Astrocyte (in vitro differentiated cells and primary cell): ENCODE data around the gene SORBS2. TPM values are rescaled to one million over a fixed set of nuclear protein-coding genes. Genes with fewer than 3 reads are reported as not detected.
A peak's percentile ranks its signal among the peaks of the same experiment; 100 is the strongest.

Experiments
- DNase-seq: peaks from one replicate; pipeline ENCODE4 v3.0.0-alpha.2; 2010; ENCODE audit warnings: low read depth
- FAIRE-seq: peaks from 2 replicates; lab custom pipeline; 2011; peaks lifted over from hg19 to GRCh38; lab: Jason Lieb, UNC
- H2AFZ ChIP-seq: 2 replicates; pipeline ENCODE4 v1.6.0; 2012; ENCODE audit warnings: low read depth, low read length, inconsistent platforms
- H3K27ac ChIP-seq: 2 replicates; pipeline ENCODE4 v1.5.1; 2011; ENCODE audit warnings: low read depth, low read length, inconsistent platforms
- H3K27me3 ChIP-seq: 2 replicates; pipeline ENCODE4 v1.6.0; 2011; ENCODE audit warnings: low read length, inconsistent platforms; ENCODE audit not compliant: insufficient read depth
- H3K36me3 ChIP-seq: 2 replicates; pipeline ENCODE4 v1.5.1; 2011; ENCODE audit warnings: low read length, inconsistent platforms; ENCODE audit not compliant: insufficient read depth
- H3K4me1 ChIP-seq: 2 replicates; pipeline ENCODE4 v1.5.1; 2011; ENCODE audit warnings: low read length, inconsistent platforms; ENCODE audit not compliant: insufficient read depth
- H3K4me2 ChIP-seq: 2 replicates; pipeline ENCODE4 v1.6.0; 2012; ENCODE audit warnings: low read length, inconsistent platforms
- H3K4me3 ChIP-seq: 2 replicates; pipeline ENCODE4 v1.5.1; 2011; ENCODE audit warnings: low read depth, mild to moderate bottlenecking, low read length, inconsistent platforms; ENCODE audit not compliant: insufficient read depth
- H3K79me2 ChIP-seq: 2 replicates; pipeline ENCODE4 v1.6.0; 2012; ENCODE audit warnings: mild to moderate bottlenecking, low read length, inconsistent platforms; ENCODE audit not compliant: insufficient read depth
- H3K9ac ChIP-seq: 2 replicates; pipeline ENCODE4 v1.6.0; 2012; ENCODE audit warnings: mild to moderate bottlenecking, low read length, inconsistent platforms
- H3K9me3 ChIP-seq: 2 replicates; pipeline ENCODE4 v1.5.1; 2012; ENCODE audit warnings: low read depth, mild to moderate bottlenecking, low read length, inconsistent platforms; ENCODE audit not compliant: insufficient read depth
- H4K20me1 ChIP-seq: 2 replicates; pipeline ENCODE4 v1.6.0; 2012; ENCODE audit warnings: low read length, inconsistent platforms; ENCODE audit not compliant: insufficient read depth
- H3K27ac Mint-ChIP-seq: one replicate; pipeline ENCODE4 v1.8.0; 2021; ENCODE audit warnings: mild to moderate bottlenecking, mixed read lengths; ENCODE audit not compliant: unreplicated experiment
- H3K27me3 Mint-ChIP-seq: one replicate; pipeline ENCODE4 v1.8.0; 2021; ENCODE audit warnings: low read depth, mixed read lengths; ENCODE audit not compliant: unreplicated experiment
- H3K36me3 Mint-ChIP-seq: one replicate; pipeline ENCODE4 v1.8.0; 2021; ENCODE audit warnings: low read depth, mixed read lengths; ENCODE audit not compliant: unreplicated experiment
- H3K4me1 Mint-ChIP-seq: one replicate; pipeline ENCODE4 v1.8.0; 2021; ENCODE audit warnings: low read depth, mixed read lengths; ENCODE audit not compliant: unreplicated experiment
- H3K4me3 Mint-ChIP-seq: one replicate; pipeline ENCODE4 v1.8.0; 2021; ENCODE audit warnings: mild to moderate bottlenecking, moderate library complexity, mixed read lengths; ENCODE audit not compliant: unreplicated experiment
- H3K9me3 Mint-ChIP-seq: one replicate; pipeline ENCODE4 v1.8.0; 2021; ENCODE audit warnings: mild to moderate bottlenecking, mixed read lengths; ENCODE audit not compliant: unreplicated experiment
- EZH2 ChIP-seq: IDR thresholded peaks from 2 replicates; pipeline ENCODE4 v1.6.1; 2012; ENCODE audit warnings: mild to moderate bottlenecking, low read length, inconsistent platforms; ENCODE audit not compliant: insufficient read depth
- total RNA-seq: library from RNA; stranded (reverse); gene quantifications from 2 replicates; pipeline ENCODE4 v1.2.1, GENCODE V29; 2021
- TF ChIP-seq, protein P1 (sequence below): IDR thresholded peaks from 2 replicates; pipeline ENCODE4 v1.5.1; 2011; ENCODE audit warnings: low read depth, mild to moderate bottlenecking, inconsistent platforms, low read length, moderate library complexity; ENCODE audit not compliant: insufficient read depth

The SORBS2 gene
- total RNA-seq, 1 donor from 2014 or later: 97.4 TPM

DNA sequence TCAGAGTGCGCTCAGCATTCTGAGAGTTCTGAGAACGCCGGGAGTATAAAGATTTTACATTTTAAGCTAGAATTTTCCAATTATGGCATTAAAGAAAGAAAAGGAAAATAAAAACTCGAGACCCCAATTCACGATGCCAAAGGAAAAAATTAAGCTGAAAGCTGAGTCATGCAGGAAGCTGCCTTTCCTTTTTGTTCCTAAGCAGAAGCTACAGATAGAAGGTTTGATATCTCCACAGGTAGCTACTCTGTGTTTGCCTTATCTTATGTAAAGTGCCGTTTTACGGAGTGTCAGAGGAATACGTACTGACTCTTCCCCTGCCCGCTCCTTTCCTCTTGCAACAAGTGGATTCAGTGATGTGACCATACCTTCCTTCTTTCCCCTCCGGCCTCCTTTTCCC lies 10.8 kb upstream of the SORBS2 start:
- Histone ChIP-seq H3K36me3 (no peaks in the 10 kb centered on the region), H3K79me2 (no peaks in the 10 kb centered on the region), H3K27ac (no peak overlapping the region), H3K9ac (no peak overlapping the region), H3K4me3 (no peak overlapping the region), H3K4me2 (no peak overlapping the region), H3K9me3 (no peaks in the 10 kb centered on the region), H4K20me1 (no peaks in the 10 kb centered on the region), H3K4me1 (no peaks in the 10 kb centered on the region), H2AFZ (no peak overlapping the region), H3K27me3 (no peaks in the 10 kb centered on the region)
- no peak overlapping the region for H3K4me3 Mint-ChIP-seq
- DNase-seq (no peak), FAIRE-seq (no peak)
- H3K9me3 Mint-ChIP-seq: no peaks in the 10 kb centered on the region
- H3K4me1 Mint-ChIP-seq: peaks cover 3% of the 10 kb centered on the region
- TF ChIP-seq, protein P1, sequence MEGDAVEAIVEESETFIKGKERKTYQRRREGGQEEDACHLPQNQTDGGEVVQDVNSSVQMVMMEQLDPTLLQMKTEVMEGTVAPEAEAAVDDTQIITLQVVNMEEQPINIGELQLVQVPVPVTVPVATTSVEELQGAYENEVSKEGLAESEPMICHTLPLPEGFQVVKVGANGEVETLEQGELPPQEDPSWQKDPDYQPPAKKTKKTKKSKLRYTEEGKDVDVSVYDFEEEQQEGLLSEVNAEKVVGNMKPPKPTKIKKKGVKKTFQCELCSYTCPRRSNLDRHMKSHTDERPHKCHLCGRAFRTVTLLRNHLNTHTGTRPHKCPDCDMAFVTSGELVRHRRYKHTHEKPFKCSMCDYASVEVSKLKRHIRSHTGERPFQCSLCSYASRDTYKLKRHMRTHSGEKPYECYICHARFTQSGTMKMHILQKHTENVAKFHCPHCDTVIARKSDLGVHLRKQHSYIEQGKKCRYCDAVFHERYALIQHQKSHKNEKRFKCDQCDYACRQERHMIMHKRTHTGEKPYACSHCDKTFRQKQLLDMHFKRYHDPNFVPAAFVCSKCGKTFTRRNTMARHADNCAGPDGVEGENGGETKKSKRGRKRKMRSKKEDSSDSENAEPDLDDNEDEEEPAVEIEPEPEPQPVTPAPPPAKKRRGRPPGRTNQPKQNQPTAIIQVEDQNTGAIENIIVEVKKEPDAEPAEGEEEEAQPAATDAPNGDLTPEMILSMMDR: no peak
- TF ChIP-seq EZH2: no peak
- H3K27me3 Mint-ChIP-seq: peaks cover 2% of the 10 kb centered on the region
- peaks cover 2% of the 10 kb centered on the region for H3K36me3 Mint-ChIP-seq
- no peak overlapping the region for H3K27ac Mint-ChIP-seq

DNA sequence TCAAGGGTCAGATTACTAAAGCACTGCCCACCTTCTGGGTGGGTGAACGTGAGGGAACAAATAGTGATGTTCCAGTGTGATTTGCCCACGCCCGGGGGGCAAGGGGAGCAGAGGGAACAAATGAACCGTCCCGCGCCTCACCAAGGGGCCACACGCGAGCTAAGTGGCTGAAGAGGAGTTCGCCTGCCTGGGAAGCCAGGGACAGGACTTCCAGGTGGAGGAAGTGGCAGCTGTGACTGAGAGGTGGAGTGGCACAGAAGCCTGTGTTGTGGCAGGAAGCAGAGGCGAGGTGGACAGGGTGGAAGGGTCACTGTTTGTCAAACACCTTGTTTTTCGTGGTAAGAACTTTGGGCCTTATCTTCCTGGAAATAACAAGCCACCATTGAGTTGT lies 9.0 kb upstream of the SORBS2 start:
- FAIRE-seq (no peak), DNase-seq (no peak)
- no peak for TF ChIP-seq EZH2
- TF ChIP-seq, protein P1: no peak
- peaks cover 2% of the 10 kb centered on the region for H3K27me3 Mint-ChIP-seq
- no peaks in the 10 kb centered on the region for H3K79me2 ChIP-seq
- no peaks in the 10 kb centered on the region for H3K36me3 ChIP-seq
- H3K27ac ChIP-seq: no peak overlapping the region
- H3K4me1 Mint-ChIP-seq: peaks cover 3% of the 10 kb centered on the region
- no peak overlapping the region for H3K9ac ChIP-seq
- H3K36me3 Mint-ChIP-seq: peaks cover 2% of the 10 kb centered on the region
- no peaks in the 10 kb centered on the region for H3K9me3 ChIP-seq
- H3K4me2 ChIP-seq: no peak overlapping the region
- H4K20me1 ChIP-seq: no peaks in the 10 kb centered on the region
- H3K27me3 ChIP-seq: no peaks in the 10 kb centered on the region
- no peak overlapping the region for H3K4me3 ChIP-seq
- H3K9me3 Mint-ChIP-seq: no peaks in the 10 kb centered on the region
- no peak overlapping the region for H3K27ac Mint-ChIP-seq
- no peak overlapping the region for H2AFZ ChIP-seq
- no peaks in the 10 kb centered on the region for H3K4me1 ChIP-seq
- no peak overlapping the region for H3K4me3 Mint-ChIP-seq

DNA sequence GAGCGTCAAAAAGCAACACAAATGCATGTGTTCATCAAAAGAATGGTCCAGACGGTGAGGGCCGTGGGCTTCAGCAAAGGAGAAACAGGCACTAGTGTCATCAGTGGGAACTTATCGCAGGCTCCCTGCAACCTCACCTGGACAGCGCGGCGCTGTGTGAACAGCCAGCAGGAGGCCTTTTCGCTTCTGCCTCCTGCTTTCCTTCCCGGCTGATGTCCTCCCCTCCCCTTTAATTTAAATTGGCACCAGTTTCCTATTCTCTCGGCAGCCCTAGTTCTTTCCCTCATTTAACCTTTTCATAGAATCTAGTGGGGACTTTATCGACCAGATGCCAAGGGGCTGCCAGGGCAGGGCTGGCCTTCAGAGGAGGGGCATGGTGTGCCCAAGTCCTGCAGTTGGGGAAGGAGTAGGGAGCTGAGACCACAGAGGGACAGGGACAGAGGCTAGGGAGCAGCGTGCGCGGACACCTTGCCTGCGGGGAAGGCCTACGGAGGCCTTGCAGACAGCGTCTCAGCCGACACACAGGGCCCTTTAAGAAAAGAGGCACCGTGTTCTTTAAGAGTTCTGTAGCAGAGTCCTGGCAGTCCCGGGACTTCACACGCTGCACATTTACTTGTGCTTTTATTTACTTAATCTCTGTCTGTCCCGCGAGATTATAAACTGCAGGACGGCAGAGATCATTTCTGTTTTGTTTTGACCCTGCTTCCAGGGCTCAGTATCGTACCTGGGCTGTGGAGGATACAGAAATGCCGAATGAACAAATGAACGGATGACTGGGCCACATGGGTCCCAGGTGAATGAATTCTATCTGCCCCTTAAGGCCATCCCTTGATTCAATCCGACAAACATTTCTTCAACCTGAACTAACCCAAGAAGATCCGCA lies 8.4 kb upstream of the SORBS2 start:
- Histone ChIP-seq H3K27ac (no peak overlapping the region), H3K27me3 (no peaks in the 10 kb centered on the region), H3K79me2 (no peaks in the 10 kb centered on the region), H3K4me3 (no peak overlapping the region), H3K9me3 (no peaks in the 10 kb centered on the region), H3K36me3 (no peaks in the 10 kb centered on the region), H3K4me2 (peak overlapping the region; percentile 40), H3K9ac (no peak overlapping the region), H2AFZ (peak overlapping the region; percentile 76), H4K20me1 (no peaks in the 10 kb centered on the region), H3K4me1 (no peaks in the 10 kb centered on the region)
- Mint-ChIP-seq H3K4me3 (no peak overlapping the region), H3K4me1 (peaks cover 3% of the 10 kb centered on the region), H3K36me3 (peaks cover 2% of the 10 kb centered on the region), H3K27me3 (peaks cover 2% of the 10 kb centered on the region), H3K9me3 (no peaks in the 10 kb centered on the region), H3K27ac (no peak overlapping the region)
- TF ChIP-seq, protein P1: no peak
- TF ChIP-seq EZH2: no peak
- DNase-seq (no peak), FAIRE-seq (no peak)
